OCI-LY7 (cell line): ENCODE results near the gene ATP2A1. TPM values are rescaled to one million over a fixed set of nuclear protein-coding genes. Genes with fewer than 3 reads are reported as not detected.

Source experiments
- BruUV-seq: library from RNA; stranded (reverse); fragments of 400-500 nt; replicated peaks from 2 replicates; lab custom pipeline; 2021; lab: Mats Ljungman, UMichigan
- CTCF ChIA-PET: fragments of 300-600 bp; sonication (Branson Sonifier 250); formaldehyde crosslinking; loops from one replicate; lab custom pipeline; 2022; ENCODE audit warnings: antibody characterized with exemption; ENCODE audit not compliant: unreplicated experiment; lab: Charles Lee
- POLR2A ChIA-PET: fragments of 300-600 bp; sonication (Branson Sonifier 250); formaldehyde crosslinking; loops from one replicate; lab custom pipeline; 2022; ENCODE audit warnings: antibody characterized with exemption; lab: Charles Lee
- DNase-seq: peaks from one replicate; pipeline ENCODE4 v3.0.0-alpha.2; 2015; ENCODE audit warnings: low spot score
- H2AFZ ChIP-seq: fragments of 200-600 bp; sonication (generic), shearing (Covaris generic); 2 replicates; pipeline ENCODE4 v1.6.1; 2014; ENCODE audit warnings: mild to moderate bottlenecking, antibody characterized with exemption, low read length, moderate library complexity
- H3K27ac ChIP-seq: fragments of 200-600 bp; sonication (generic); 2 replicates; pipeline ENCODE4 v1.5.1; 2014; ENCODE audit warnings: mixed run types, low read depth, mild to moderate bottlenecking, moderate library complexity, low read length, inconsistent platforms; ENCODE audit not compliant: poor library complexity, severe bottlenecking
- H3K36me3 ChIP-seq: fragments of 200-600 bp; sonication (generic); 2 replicates; pipeline ENCODE4 v1.6.1; 2014; ENCODE audit warnings: mild to moderate bottlenecking, antibody characterized with exemption, low read length, moderate library complexity, mixed read lengths; ENCODE audit not compliant: insufficient read depth
- H3K4me1 ChIP-seq: fragments of 200-600 bp; sonication (generic); 2 replicates; pipeline ENCODE4 v1.5.1; 2014; ENCODE audit warnings: mild to moderate bottlenecking, low read length; ENCODE audit not compliant: insufficient read depth, poor library complexity, severe bottlenecking
- H3K4me2 ChIP-seq: fragments of 200-600 bp; sonication (generic); 2 replicates; pipeline ENCODE4 v1.6.1; 2014; ENCODE audit warnings: mild to moderate bottlenecking, low read length
- H3K4me3 ChIP-seq: fragments of 200-600 bp; sonication (generic); 2 replicates; pipeline ENCODE4 v1.5.1; 2014; ENCODE audit warnings: mild to moderate bottlenecking, low read depth, low read length; ENCODE audit not compliant: poor library complexity, severe bottlenecking
- H3K79me2 ChIP-seq: fragments of 200-600 bp; sonication (generic); 2 replicates; pipeline ENCODE4 v1.6.1; 2016; ENCODE audit warnings: low read depth, mild to moderate bottlenecking, low read length, moderate library complexity, mixed read lengths; ENCODE audit not compliant: insufficient read depth
- H3K9me2 ChIP-seq: fragments of 200-600 bp; sonication (generic); 2 replicates; pipeline ENCODE4 v1.6.1; 2016; ENCODE audit warnings: mild to moderate bottlenecking, low read length, mixed read lengths; ENCODE audit not compliant: insufficient read depth
- H3K9me3 ChIP-seq: fragments of 200-600 bp; sonication (generic); 2 replicates; pipeline ENCODE4 v1.6.1; 2014; ENCODE audit warnings: mild to moderate bottlenecking, mixed run types, low read length, mixed read lengths
- H4K20me1 ChIP-seq: fragments of 200-600 bp; sonication (generic); 2 replicates; pipeline ENCODE4 v1.6.1; 2014; ENCODE audit warnings: mild to moderate bottlenecking, antibody characterized with exemption, low read length, moderate library complexity, mixed read lengths; ENCODE audit not compliant: insufficient read depth
- CTCF ChIP-seq: fragments of 200-600 bp; sonication (generic); conservative IDR thresholded peaks from 2 replicates; pipeline ENCODE4 v1.5.1; 2014; ENCODE audit warnings: mild to moderate bottlenecking, antibody characterized with exemption, low read length, moderate library complexity, mixed read lengths
- EZH2phosphoT487 ChIP-seq: fragments of 200-600 bp; sonication (generic); IDR thresholded peaks from 2 replicates; pipeline ENCODE4 v1.6.1; 2018; ENCODE audit warnings: low read depth, borderline replicate concordance, mild to moderate bottlenecking, mixed run types, antibody characterized with exemption, low read length, moderate library complexity, mixed read lengths
- intact Hi-C: fragments of 100-400 bp; cut with micrococcal nuclease; formaldehyde crosslinking; loops from one replicate; pipeline ENCODE4 v1.10.0; 2022; ENCODE audit not compliant: unreplicated experiment
- total RNA-seq, 2 experiments: library from RNA; depleted of rRNA in 1 of 2; stranded (reverse); fragments of >200 nt in 1 of 2; shearing (Covaris generic) in 1 of 2; gene quantifications; 2 replicates each; pipeline ENCODE4 v1.2.3, GENCODE V29; 2014 to 2022

Gene ATP2A1
- total RNA-seq, 2 experiments from 2014 or later: 5.0 TPM

GRCh38 chr16:28943281-28943680 lies 65.0 kb downstream of the ATP2A1 start:
- Histone ChIP-seq H4K20me1 (no peaks in the 10 kb centered on the region), H3K4me2 (no peak overlapping the region), H3K79me2 (no peaks in the 10 kb centered on the region), H3K4me1 (peaks cover 22% of the 10 kb centered on the region), H3K9me3 (no peaks in the 10 kb centered on the region), H3K27ac (no peak overlapping the region), H3K9me2 (no peaks in the 10 kb centered on the region), H3K4me3 (no peak overlapping the region), H2AFZ (no peak overlapping the region), H3K36me3 (peaks cover 16% of the 10 kb centered on the region)
- DNase-seq: no peak
- ChIA-PET CTCF (interaction anchor here (2.3 kb wide), 1 partner anchor 19 kb away, joined by 18 read pairs; no protein-coding TSS in a partner anchor), POLR2A (interaction anchor here (0.7 to 2.9 kb wide), 3 partner anchors 11 to 20 kb away, joined by 3 to 22 read pairs (median 7); partner anchors contain the start of gene CD19)
- no TSS peak for BruUV-seq
- intact Hi-C loops: no loop called here
- TF ChIP-seq EZH2phosphoT487 (no peak), CTCF (no peak)

GRCh38 chr16:28946681-28947080 lies 68.4 kb downstream of the ATP2A1 start:
- H3K4me3 ChIP-seq: no peak overlapping the region
- no peaks in the 10 kb centered on the region for H3K9me3 ChIP-seq
- DNase-seq: no peak
- TF ChIP-seq EZH2phosphoT487 (no peak), CTCF (no peak)
- H3K36me3 ChIP-seq: no peaks in the 10 kb centered on the region
- ChIA-PET POLR2A (interaction anchor here (1.9 kb wide), 1 partner anchor 16 kb away, joined by 4 read pairs; no protein-coding TSS in a partner anchor), CTCF (no interaction called here)
- H3K79me2 ChIP-seq: peaks cover 7% of the 10 kb centered on the region
- H2AFZ ChIP-seq: no peak overlapping the region
- no peak overlapping the region for H3K4me2 ChIP-seq
- peaks cover 23% of the 10 kb centered on the region for H3K4me1 ChIP-seq
- intact Hi-C loops: no loop called here
- peaks cover 2% of the 10 kb centered on the region; the same call in 1 of the 2 replicates for H4K20me1 ChIP-seq
- BruUV-seq: no TSS peak
- H3K27ac ChIP-seq: no peak overlapping the region
- no peaks in the 10 kb centered on the region for H3K9me2 ChIP-seq

GRCh38 chr16:28950648-28951409 lies 72.5 kb downstream of the ATP2A1 start, which contains the start of gene NFATC2IP:
NFATC2IP (plus strand) TSS chr16:28950937; CDS start chr16:28951012, 75 bp downstream.
- peak within 1 kb of the TSS; percentile 80 for H2AFZ ChIP-seq
- TF ChIP-seq CTCF (no peak), EZH2phosphoT487 (no peak)
- CTCF ChIA-PET: interaction anchor here (0.6 to 1.4 kb wide), 2 partner anchors 23 to 1882 kb away, joined by 3 to 4 read pairs; no protein-coding TSS in a partner anchor

More at GRCh38 chr16:28950648-28951409, 72.5 kb downstream of the ATP2A1 start, which contains the start of gene NFATC2IP:
- Histone ChIP-seq H3K36me3 (peaks cover 38% of the 10 kb centered on the region), H4K20me1 (peaks cover 8% of the 10 kb centered on the region), H3K9me2 (no peaks in the 10 kb centered on the region), H3K9me3 (no peaks in the 10 kb centered on the region), H3K4me3 (peak within 1 kb of the TSS; percentile 85), H3K27ac (peak within 1 kb of the TSS; percentile 51), H3K79me2 (peaks cover 26% of the 10 kb centered on the region), H3K4me2 (peak within 1 kb of the TSS; percentile 89), H3K4me1 (peaks cover 15% of the 10 kb centered on the region)
- DNase-seq: peak; percentile 100
- BruUV-seq: no TSS peak
- intact Hi-C loops: no loop called here
- POLR2A ChIA-PET: interaction anchor here (0.6 to 1.3 kb wide), 3 partner anchors 22 to 104 kb away, joined by 3 read pairs; no protein-coding TSS in a partner anchor
